ENCODE measurements around the gene SPPL2B. TPM values are rescaled to one million over a fixed set of nuclear protein-coding genes. Genes with fewer than 3 reads are reported as not detected.

SPPL2B gene
- total RNA-seq, 1 donor from 2014 or later, result 58.5 TPM

Other genes with a start within 250 kb of the SPPL2B start
- gene MOB3A, start 232.4 kb upstream of the SPPL2B start, total RNA-seq, result 60.3 and 72.4 TPM in 2 replicates
- gene IZUMO4, start 231.8 kb upstream of the SPPL2B start, total RNA-seq, result 0.99 and 6.6 TPM in 2 replicates
- 128 and 195 TPM in 2 replicates for gene AP3D1, start 177.1 kb upstream of the SPPL2B start, total RNA-seq
- gene DOT1L, start 164.8 kb upstream of the SPPL2B start, total RNA-seq, result 10.9 and 25.5 TPM in 2 replicates
- gene PLEKHJ1, start 92.4 kb upstream of the SPPL2B start, total RNA-seq, result 68.1 and 69.8 TPM in 2 replicates
- 45.9 and 90.2 TPM in 2 replicates for gene SF3A2, start 91.9 kb upstream of the SPPL2B start, total RNA-seq
- 1.4 and 2.1 TPM in 2 replicates for gene AMH, start 79.4 kb upstream of the SPPL2B start, total RNA-seq
- 0.23 and 0.48 TPM in 2 replicates for gene JSRP1, start 72.3 kb upstream of the SPPL2B start, total RNA-seq
- gene PEAK3, start 46.5 kb upstream of the SPPL2B start, total RNA-seq, result 0.05 TPM in 1 of 2 replicates, not detected in the other
- not detected in 2 replicates for gene LINGO3, start 20.5 kb upstream of the SPPL2B start, total RNA-seq
- 128 and 231 TPM in 2 replicates for gene LSM7, start 98 bp upstream of the SPPL2B start, total RNA-seq
- gene TMPRSS9, start 31.6 kb downstream of the SPPL2B start, total RNA-seq, result not detected in 2 replicates
- gene TIMM13, start 98.9 kb downstream of the SPPL2B start, total RNA-seq, result 47.1 and 52.1 TPM in 2 replicates
- gene LMNB2, start 128.3 kb downstream of the SPPL2B start, total RNA-seq, result 69.7 and 83.3 TPM in 2 replicates
- 48.5 and 90.1 TPM in 2 replicates for gene GADD45B, start 147.4 kb downstream of the SPPL2B start, total RNA-seq